ENCODE results near the gene CAMK2A. TPM values are rescaled to one million over a fixed set of nuclear protein-coding genes. Genes with fewer than 3 reads are reported as not detected.

CAMK2A gene
- total RNA-seq, 2 experiments from 2014 or later: not detected

DNA sequence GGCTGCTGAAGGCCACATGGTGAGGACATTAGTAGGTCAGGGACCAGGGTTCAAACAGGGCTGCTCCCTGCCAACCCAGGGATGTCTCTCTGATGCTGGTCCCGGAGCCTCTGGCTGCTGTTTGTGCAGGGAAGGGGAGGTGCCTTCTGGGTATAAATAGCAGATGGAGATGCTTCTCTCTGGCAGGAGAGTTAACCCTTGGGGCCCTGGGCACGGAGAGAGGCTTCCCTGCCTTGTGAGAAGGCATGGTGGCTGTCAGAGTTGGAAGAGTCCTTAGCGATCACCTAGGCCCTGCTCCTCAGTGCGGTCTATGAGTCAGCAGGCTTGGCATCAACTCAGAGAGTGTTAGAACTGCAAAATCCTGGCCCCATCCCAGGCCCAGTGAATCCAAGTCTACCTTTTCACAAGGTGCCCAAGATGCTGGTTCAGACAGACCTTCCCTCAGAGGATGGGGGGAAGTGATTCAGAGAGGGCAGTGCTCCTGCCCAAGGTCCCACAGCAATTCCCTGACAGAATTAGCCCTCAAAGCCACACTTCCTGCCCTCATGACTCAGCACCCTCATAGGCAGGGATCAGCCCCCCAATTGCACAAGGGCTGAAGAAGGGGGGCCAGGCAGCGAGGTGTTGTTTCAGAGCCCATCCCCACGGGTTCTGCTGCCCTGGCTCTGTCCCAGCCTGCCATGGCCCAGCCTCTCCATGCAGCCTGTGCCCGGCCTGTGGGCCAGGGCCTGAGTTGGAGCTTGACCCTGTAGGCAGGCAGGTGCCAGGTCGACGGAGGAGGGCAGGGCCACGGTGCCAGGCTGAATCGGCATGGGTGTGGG is 25.6 kb downstream of the CAMK2A start:
- Mint-ChIP-seq H3K27ac (no peak overlapping the region), H3K4me3 (no peak overlapping the region), H3K36me3 (no peaks in the 10 kb centered on the region), H3K4me1 (ENCODE audit: low read depth) (no peaks in the 10 kb centered on the region), H3K27me3 (peaks cover 1% of the 10 kb centered on the region), H3K9me3 (no peaks in the 10 kb centered on the region)
- intact Hi-C loops (cut with micrococcal nuclease): no loop called here
- ChIA-PET CTCF (no interaction called here), POLR2A (no interaction called here)
- no peak for DNase-seq

DNA sequence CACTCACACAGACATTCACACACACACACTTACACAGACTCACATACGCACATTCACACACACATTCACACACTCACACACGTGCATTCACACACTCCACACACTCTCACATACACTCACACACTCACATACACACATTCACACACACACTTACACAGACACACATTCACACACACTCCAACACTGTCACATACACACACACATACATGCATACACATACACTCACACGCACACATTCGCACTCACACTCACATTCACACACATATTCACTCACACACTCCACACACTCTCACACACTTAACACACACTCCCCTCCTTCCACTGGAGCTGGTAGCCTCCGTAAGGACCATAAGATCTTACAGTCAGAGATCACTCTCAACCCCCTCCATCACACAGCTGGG is 26.2 kb downstream of the CAMK2A start:
- H3K4me3 Mint-ChIP-seq: no peak overlapping the region
- H3K27me3 Mint-ChIP-seq: peaks cover 1% of the 10 kb centered on the region

GRCh38 chr5:150262502-150262901 is 27.1 kb downstream of the CAMK2A start:
- ChIA-PET POLR2A (interaction anchor here (1.2 kb wide), 1 partner anchor 20 kb away, joined by 3 read pairs; no protein-coding TSS in a partner anchor), CTCF (interaction anchor here (1.2 kb wide), 1 partner anchor 99 kb away, joined by 3 read pairs; no protein-coding TSS in a partner anchor)
- no peaks in the 10 kb centered on the region for H3K4me1 Mint-ChIP-seq (ENCODE audit: low read depth)
- H3K27ac Mint-ChIP-seq: no peak overlapping the region
- no peaks in the 10 kb centered on the region for H3K9me3 Mint-ChIP-seq
- intact Hi-C loops (cut with micrococcal nuclease): no loop called here
- no peak overlapping the region for H3K4me3 Mint-ChIP-seq
- no peak for DNase-seq
- peaks cover 1% of the 10 kb centered on the region for H3K27me3 Mint-ChIP-seq
- no peaks in the 10 kb centered on the region for H3K36me3 Mint-ChIP-seq

More for the DNA sequence above, 26.2 kb downstream of the CAMK2A start:
- DNase-seq: no peak
- Mint-ChIP-seq H3K36me3 (no peaks in the 10 kb centered on the region), H3K4me1 (ENCODE audit: low read depth) (no peaks in the 10 kb centered on the region), H3K9me3 (no peaks in the 10 kb centered on the region), H3K27ac (no peak overlapping the region)
- ChIA-PET CTCF (interaction anchor here (1.2 kb wide), 1 partner anchor 100 kb away, joined by 3 read pairs; no protein-coding TSS in a partner anchor), POLR2A (no interaction called here)
- intact Hi-C loops (cut with micrococcal nuclease): no loop called here

DNA sequence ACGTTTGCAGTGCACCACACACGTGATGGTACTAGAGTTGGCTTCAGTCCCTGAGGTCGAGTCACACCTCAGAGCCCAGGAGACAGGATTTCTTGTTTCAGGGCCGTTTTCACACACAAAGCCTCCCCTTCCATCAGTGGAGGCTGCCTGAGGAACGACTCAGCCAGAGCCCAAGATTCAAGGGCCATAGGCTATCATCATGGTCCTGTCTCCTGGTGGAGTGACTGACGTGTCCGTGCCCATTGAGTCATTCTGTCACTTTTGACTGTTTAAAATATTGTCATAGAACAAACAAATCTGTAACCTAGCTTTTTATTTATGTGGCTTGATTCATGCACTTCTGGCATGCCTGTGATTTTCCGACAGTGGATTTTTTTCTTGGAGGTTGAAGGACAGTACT is 28.3 kb downstream of the CAMK2A start:
- ChIA-PET POLR2A (no interaction called here), CTCF (no interaction called here)
- H3K4me1 Mint-ChIP-seq (ENCODE audit: low read depth): no peaks in the 10 kb centered on the region
- no peaks in the 10 kb centered on the region for H3K9me3 Mint-ChIP-seq
- intact Hi-C loops (cut with micrococcal nuclease): no loop called here
- H3K36me3 Mint-ChIP-seq: no peaks in the 10 kb centered on the region
- no peak for DNase-seq
- no peak overlapping the region for H3K27ac Mint-ChIP-seq
- H3K4me3 Mint-ChIP-seq: no peak overlapping the region
- H3K27me3 Mint-ChIP-seq: peaks cover 1% of the 10 kb centered on the region

- H3K27me3 Mint-ChIP-seq: peaks cover 1% of the 10 kb centered on the region
- no peak overlapping the region for H3K27ac Mint-ChIP-seq
- ChIA-PET CTCF (no interaction called here), POLR2A (no interaction called here)
- no peaks in the 10 kb centered on the region for H3K4me1 Mint-ChIP-seq (ENCODE audit: low read depth)
- no peaks in the 10 kb centered on the region for H3K9me3 Mint-ChIP-seq
- intact Hi-C loops (cut with micrococcal nuclease): no loop called here
- no peaks in the 10 kb centered on the region for H3K36me3 Mint-ChIP-seq
- DNase-seq: no peak
- no peak overlapping the region for H3K4me3 Mint-ChIP-seq
These were observed 31.4 kb downstream of the CAMK2A start for GRCh38 chr5:150258130-150258529.

DNA sequence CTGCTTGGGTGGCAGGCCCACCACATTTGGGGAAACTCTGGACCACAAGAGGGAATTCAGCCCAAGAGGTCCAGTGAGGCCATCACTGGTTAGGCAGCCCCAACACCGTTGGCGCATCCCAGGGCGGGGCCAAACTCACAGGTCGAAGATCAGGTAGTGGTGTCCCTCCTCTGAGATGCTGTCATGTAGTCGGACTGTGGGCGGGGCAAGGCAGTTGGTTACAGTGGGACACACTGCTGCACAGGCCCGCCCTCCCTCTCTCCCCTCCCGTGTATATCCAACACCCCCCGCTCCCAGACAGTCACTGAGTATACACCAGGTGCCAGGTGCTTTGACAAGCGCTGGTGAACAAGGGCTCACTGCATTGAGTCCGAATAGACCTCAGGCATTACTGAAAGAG is 32.1 kb downstream of the CAMK2A start:
- CTCF ChIA-PET: no interaction called here
- POLR2A ChIA-PET: no interaction called here
- no peak for DNase-seq
- Mint-ChIP-seq H3K36me3 (no peaks in the 10 kb centered on the region), H3K27me3 (peaks cover 1% of the 10 kb centered on the region), H3K27ac (no peak overlapping the region), H3K4me1 (ENCODE audit: low read depth) (no peaks in the 10 kb centered on the region), H3K9me3 (no peaks in the 10 kb centered on the region), H3K4me3 (no peak overlapping the region)
- intact Hi-C loops (cut with micrococcal nuclease): no loop called here

- H3K27ac Mint-ChIP-seq: no peak overlapping the region
- no peaks in the 10 kb centered on the region for H3K36me3 Mint-ChIP-seq
- ChIA-PET CTCF (no interaction called here), POLR2A (no interaction called here)
- no peak overlapping the region for H3K4me3 Mint-ChIP-seq
- no peaks in the 10 kb centered on the region for H3K4me1 Mint-ChIP-seq (ENCODE audit: low read depth)
- no peaks in the 10 kb centered on the region for H3K9me3 Mint-ChIP-seq
- intact Hi-C loops (cut with micrococcal nuclease): no loop called here
- H3K27me3 Mint-ChIP-seq: no peaks in the 10 kb centered on the region
- DNase-seq: no peak
These were observed 33.0 kb downstream of the CAMK2A start for GRCh38 chr5:150256410-150257064.

DNA sequence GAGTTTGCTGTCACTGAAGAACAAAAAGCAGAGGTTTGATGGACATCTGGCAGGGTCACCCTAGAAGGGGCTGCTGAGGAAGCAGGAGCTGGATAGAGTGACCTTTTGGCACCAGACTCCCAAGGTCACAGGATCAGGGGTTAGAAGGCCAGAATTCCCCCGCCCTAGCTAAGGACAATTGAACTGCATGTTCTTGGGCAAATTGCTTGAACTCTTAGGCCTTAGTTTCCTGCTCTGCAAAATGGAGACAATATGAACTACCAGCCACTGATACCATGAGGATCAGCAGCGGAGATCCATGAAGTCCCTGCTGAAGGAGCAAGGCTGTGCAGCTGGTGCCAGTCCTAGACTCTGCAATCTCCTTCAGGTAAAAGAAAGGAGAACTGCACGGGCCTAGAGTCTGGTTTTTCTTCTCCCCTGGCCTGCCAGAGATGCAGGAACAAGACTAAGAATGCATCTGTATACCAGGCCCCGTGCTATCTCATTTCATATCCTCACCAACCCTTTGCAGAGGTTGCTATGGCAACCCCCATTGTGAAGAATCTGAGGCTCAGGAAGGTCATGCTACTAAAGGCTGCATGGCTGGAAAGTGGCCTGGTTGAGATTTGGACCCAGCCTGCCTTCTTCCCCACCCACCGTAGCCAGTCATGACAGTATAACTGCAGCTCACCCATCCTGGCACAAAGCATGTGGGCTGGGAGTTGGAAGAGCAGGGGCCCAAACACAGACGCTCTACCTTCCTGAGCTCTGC is 33.7 kb downstream of the CAMK2A start:
- intact Hi-C loops (cut with micrococcal nuclease): no loop called here
- no peak for DNase-seq
- ChIA-PET CTCF (no interaction called here), POLR2A (no interaction called here)
- no peaks in the 10 kb centered on the region for H3K9me3 Mint-ChIP-seq
- H3K27ac Mint-ChIP-seq: no peak overlapping the region
- H3K4me3 Mint-ChIP-seq: no peak overlapping the region
- H3K36me3 Mint-ChIP-seq: no peaks in the 10 kb centered on the region
- no peaks in the 10 kb centered on the region for H3K4me1 Mint-ChIP-seq (ENCODE audit: low read depth)
- H3K27me3 Mint-ChIP-seq: no peaks in the 10 kb centered on the region

DNA sequence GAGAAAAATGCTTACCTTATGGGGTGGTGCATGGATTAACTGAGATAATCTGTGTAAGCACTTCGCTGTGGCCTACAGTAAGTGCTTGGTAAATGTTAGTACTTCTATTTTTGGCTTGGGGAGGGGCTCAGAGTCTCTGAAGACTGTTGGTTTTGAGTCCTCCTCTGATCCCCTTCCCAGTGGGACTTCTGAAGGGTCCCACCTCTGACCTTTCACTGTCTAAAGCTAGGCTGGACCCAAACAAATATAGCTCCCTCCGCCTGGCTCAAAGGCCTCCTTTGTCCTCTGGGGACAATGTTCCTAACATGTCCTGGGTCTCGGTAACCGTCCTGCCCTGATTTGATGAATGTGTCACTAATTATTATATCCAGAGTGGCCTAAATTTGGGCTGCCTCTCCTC is 34.8 kb downstream of the CAMK2A start:
- Mint-ChIP-seq H3K36me3 (no peaks in the 10 kb centered on the region), H3K4me1 (ENCODE audit: low read depth) (no peaks in the 10 kb centered on the region), H3K9me3 (no peaks in the 10 kb centered on the region), H3K27ac (no peak overlapping the region), H3K4me3 (no peak overlapping the region), H3K27me3 (no peaks in the 10 kb centered on the region)
- CTCF ChIA-PET: no interaction called here
- POLR2A ChIA-PET: no interaction called here
- intact Hi-C loops (cut with micrococcal nuclease): no loop called here
- no peak for DNase-seq

- Mint-ChIP-seq H3K36me3 (no peaks in the 10 kb centered on the region), H3K4me3 (no peak overlapping the region), H3K4me1 (ENCODE audit: low read depth) (no peaks in the 10 kb centered on the region), H3K27me3 (peaks cover under 1% of the 10 kb centered on the region), H3K9me3 (no peaks in the 10 kb centered on the region), H3K27ac (no peak overlapping the region)
- ChIA-PET CTCF (no interaction called here), POLR2A (no interaction called here)
- intact Hi-C loops (cut with micrococcal nuclease): no loop called here
- no peak for DNase-seq
These were observed 35.2 kb downstream of the CAMK2A start for GRCh38 chr5:150254363-150254762.

DNA sequence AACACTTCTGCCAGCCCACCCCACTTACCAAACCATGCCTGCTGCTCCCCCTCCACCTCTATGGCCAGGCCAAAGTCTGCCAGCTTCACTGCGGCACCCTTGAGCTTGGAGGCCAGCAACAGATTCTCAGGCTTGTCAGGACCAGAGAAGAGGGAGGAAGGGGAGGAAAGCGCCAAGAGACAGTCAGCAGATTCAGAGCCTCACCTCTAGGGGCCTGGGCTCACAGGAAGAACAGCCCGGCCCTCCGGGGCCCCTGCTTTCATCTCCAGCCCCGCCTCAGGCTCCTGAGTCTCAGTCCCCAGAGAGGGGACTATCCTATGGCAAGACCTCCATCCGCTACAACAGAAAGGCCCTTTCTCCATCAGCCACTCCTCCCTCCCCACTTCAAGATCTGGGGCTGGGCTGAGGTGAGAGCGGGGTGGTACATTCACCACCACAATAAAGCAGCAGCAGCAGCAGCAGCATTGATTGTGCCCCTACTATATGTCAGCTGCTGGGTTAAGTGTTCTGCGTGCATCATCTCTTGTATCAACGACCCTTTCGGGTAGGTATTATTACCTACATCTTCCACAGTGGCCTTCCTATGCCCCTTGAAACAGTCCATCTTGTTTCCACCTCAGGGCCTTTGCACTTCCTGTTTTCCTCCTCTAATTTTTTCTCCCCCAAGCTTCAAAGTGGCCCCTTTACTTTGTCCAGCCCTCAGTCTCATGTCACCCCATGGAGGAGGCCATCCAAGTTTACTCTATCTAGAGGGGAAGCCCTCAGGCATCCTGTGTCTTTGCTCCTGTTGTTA is 36.0 kb downstream of the CAMK2A start:
- no peak for DNase-seq
- H3K36me3 Mint-ChIP-seq: no peaks in the 10 kb centered on the region
- ChIA-PET CTCF (no interaction called here), POLR2A (no interaction called here)
- H3K9me3 Mint-ChIP-seq: no peaks in the 10 kb centered on the region
- no peak overlapping the region for H3K27ac Mint-ChIP-seq
- peaks cover 2% of the 10 kb centered on the region for H3K27me3 Mint-ChIP-seq
- intact Hi-C loops (cut with micrococcal nuclease): no loop called here
- no peaks in the 10 kb centered on the region for H3K4me1 Mint-ChIP-seq (ENCODE audit: low read depth)
- H3K4me3 Mint-ChIP-seq: no peak overlapping the region

- H3K36me3 Mint-ChIP-seq: no peaks in the 10 kb centered on the region
- no peak overlapping the region for H3K4me3 Mint-ChIP-seq
- H3K4me1 Mint-ChIP-seq (ENCODE audit: low read depth): no peaks in the 10 kb centered on the region
- intact Hi-C loops (cut with micrococcal nuclease): no loop called here
- DNase-seq: no peak
- POLR2A ChIA-PET: no interaction called here
- H3K9me3 Mint-ChIP-seq: no peaks in the 10 kb centered on the region
- no peak overlapping the region for H3K27ac Mint-ChIP-seq
- peaks cover 2% of the 10 kb centered on the region for H3K27me3 Mint-ChIP-seq
- CTCF ChIA-PET: no interaction called here
These were observed 37.1 kb downstream of the CAMK2A start for GRCh38 chr5:150252489-150252888.

Measured in activated CD4-positive, alpha-beta memory T cell treated with anti-CD3 and anti-CD28 coated beads for 36 hours (primary cell).